Panc1 (cell line): ENCODE measurements around the gene GRIA3. TPM values are rescaled to one million over a fixed set of nuclear protein-coding genes. Genes with fewer than 3 reads are reported as not detected.
A peak's percentile ranks its signal among the peaks of the same experiment; 100 is the strongest.

Source experiments
- ATAC-seq: fragments of 200-7000 bp; cut with Tn5 transposase; 2 replicates; pipeline ENCODE4 v1.9.1; 2020; ENCODE audit warnings: mild to moderate bottlenecking, moderate library complexity
- BruUV-seq: library from RNA; stranded (reverse); fragments of 400-500 nt; replicated peaks from 2 replicates; lab custom pipeline; 2021; lab: Mats Ljungman, UMichigan
- CTCF ChIA-PET: fragments of 300-600 bp; sonication (Branson Sonifier 250); formaldehyde crosslinking; loops from one replicate; lab custom pipeline; 2022; ENCODE audit warnings: antibody characterized with exemption; lab: Charles Lee
- POLR2A ChIA-PET: fragments of 300-600 bp; sonication (Branson Sonifier 250); formaldehyde crosslinking; loops from one replicate; lab custom pipeline; 2022; ENCODE audit warnings: antibody characterized with exemption; lab: Charles Lee
- DNase-seq: peaks from one replicate; pipeline ENCODE4 v3.0.0-alpha.2; 2010; ENCODE audit warnings: low read depth, low spot score
- H3K27ac ChIP-seq: 2 replicates; pipeline ENCODE4 v1.5.1; 2011; ENCODE audit warnings: mild to moderate bottlenecking, low read length, inconsistent platforms
- H3K27me3 ChIP-seq: fragments of 200-500 bp; sonication (Bioruptor generic); 2 replicates; pipeline ENCODE4 v1.6.0; 2014; ENCODE audit warnings: low read length, inconsistent platforms; ENCODE audit not compliant: control insufficient read depth, insufficient read depth
- H3K36me3 ChIP-seq: fragments of 200-500 bp; sonication (Bioruptor generic); 2 replicates; pipeline ENCODE4 v1.5.1; 2014; ENCODE audit warnings: inconsistent platforms, mild to moderate bottlenecking, low read length, moderate library complexity; ENCODE audit not compliant: control insufficient read depth, insufficient read depth
- H3K4me1 ChIP-seq: 2 replicates; pipeline ENCODE4 v1.5.1; 2011; ENCODE audit warnings: inconsistent platforms, mild to moderate bottlenecking, low read length, moderate library complexity; ENCODE audit not compliant: control insufficient read depth, insufficient read depth
- H3K4me3 ChIP-seq, 2 experiments: 2 replicates each; pipeline ENCODE4 v1.5.1; 2011 to 2012; ENCODE audit warnings: low read depth in 2 of 2, low read length in 2 of 2, mild to moderate bottlenecking in 2 of 2, inconsistent platforms in 1 of 2, moderate library complexity in 1 of 2
- H3K9me3 ChIP-seq: fragments of 200-500 bp; sonication (Bioruptor generic); 2 replicates; pipeline ENCODE4 v1.5.1; 2014; ENCODE audit warnings: low read depth, mild to moderate bottlenecking, inconsistent platforms, low read length, moderate library complexity; ENCODE audit not compliant: control insufficient read depth, insufficient read depth
- CTCF ChIP-seq: fragments of 450-650 bp; IDR thresholded peaks from 2 replicates; pipeline ENCODE4 v1.5.1; 2017; ENCODE audit warnings: mild to moderate bottlenecking
- POLR2AphosphoS5 ChIP-seq: IDR thresholded peaks from 2 replicates; pipeline ENCODE4 v1.6.1; 2012; ENCODE audit warnings: mild to moderate bottlenecking, low read depth, low read length, moderate library complexity
- REST ChIP-seq, 2 experiments: IDR thresholded peaks; 2 replicates each; pipeline ENCODE4 v1.6.1; 2011 to 2012; ENCODE audit warnings: low read depth in 2 of 2, control low read depth in 1 of 2, low read length in 1 of 2, mild to moderate bottlenecking in 1 of 2, moderate library complexity in 1 of 2; ENCODE audit not compliant: insufficient read depth in 1 of 2
- SIN3A ChIP-seq: IDR thresholded peaks from 2 replicates; pipeline ENCODE4 v1.6.1; 2012; ENCODE audit warnings: low read depth, mild to moderate bottlenecking, low read length, moderate library complexity, borderline replicate concordance; ENCODE audit not compliant: insufficient read depth
- TCF7L2 ChIP-seq: IDR thresholded peaks from 2 replicates; pipeline ENCODE4 v1.6.1; 2011; ENCODE audit warnings: mild to moderate bottlenecking, low read depth, low read length, inconsistent platforms
- in situ Hi-C: cut with HindIII; loops from 2 replicates; pipeline ENCODE4 v1.10.0; 2016; ENCODE audit warnings: low sequenced_read_pairs, low pct_unique_long_range_greater_than_20kb
- intact Hi-C: fragments of 100-400 bp; cut with micrococcal nuclease; formaldehyde crosslinking; loops from one replicate; pipeline ENCODE4 v1.10.0; 2022; ENCODE audit not compliant: unreplicated experiment
- total RNA-seq: library from RNA; stranded (reverse); gene quantifications from one replicate; pipeline ENCODE4 v1.2.1, GENCODE V29; 2021; ENCODE audit not compliant: unreplicated experiment

Gene GRIA3
- total RNA-seq, 1 experiment from 2014 or later = not detected

GRCh38 chrX:123202523-123202922 is 18.4 kb downstream of the GRIA3 start:
- DNase-seq (no peak), ATAC-seq (no peak)
- Histone ChIP-seq H3K4me3 (no peak overlapping the region), H3K27ac (no peak overlapping the region), H3K36me3 (no peaks in the 10 kb centered on the region; the same call in 1 of the 2 replicates), H3K27me3 (no peaks in the 10 kb centered on the region), H3K9me3 (no peaks in the 10 kb centered on the region), H3K4me1 (no peaks in the 10 kb centered on the region)
- no TSS peak for BruUV-seq
- no peak for TF ChIP-seq SIN3A
- no peak for TF ChIP-seq POLR2AphosphoS5
- no peak for TF ChIP-seq REST (IDR thresholded peaks at IDR 0.05; ENCODE audit: insufficient read depth in 1 of 2, low read depth in 2 of 2, low read length in 1 of 2)
- no peak for TF ChIP-seq CTCF
- no peak for TF ChIP-seq TCF7L2
- intact Hi-C loops (no loop called here), in situ Hi-C loops (no loop called here)
- ChIA-PET POLR2A (no interaction called here), CTCF (interaction anchor here (0.5 to 0.6 kb wide), 2 partner anchors 18 to 1754 kb away, joined by 3 to 4 read pairs; no protein-coding TSS in a partner anchor)

DNA sequence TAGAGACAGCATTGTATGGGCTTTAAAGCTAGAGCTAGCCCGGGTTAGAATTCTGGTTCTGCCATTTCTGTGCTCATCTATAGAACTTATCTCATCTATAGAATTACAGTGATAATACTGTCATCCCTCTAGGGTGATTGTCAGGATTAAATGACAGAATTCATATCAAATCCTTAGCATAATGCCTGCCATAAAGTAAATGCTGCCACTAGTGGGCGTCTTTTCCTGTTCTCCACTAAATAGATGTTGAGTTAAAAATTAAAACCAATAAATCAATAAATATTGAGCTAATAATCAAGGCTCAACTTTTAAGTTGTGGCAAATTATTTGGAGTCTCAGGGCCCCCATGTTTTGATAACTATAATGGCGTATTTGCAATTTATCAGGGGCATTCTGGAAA is 19.7 kb downstream of the GRIA3 start:
- ChIA-PET CTCF (no interaction called here), POLR2A (no interaction called here)
- intact Hi-C loops (no loop called here), in situ Hi-C loops (no loop called here)
- Histone ChIP-seq H3K4me3 (no peak overlapping the region), H3K27me3 (no peaks in the 10 kb centered on the region), H3K27ac (no peak overlapping the region), H3K9me3 (no peaks in the 10 kb centered on the region), H3K4me1 (no peaks in the 10 kb centered on the region), H3K36me3 (no peaks in the 10 kb centered on the region; the same call in 1 of the 2 replicates)
- DNase-seq = no peak
- ATAC-seq = no peak
- TF ChIP-seq CTCF (peak; percentile 24; the same call in 1 of the 2 replicates), REST (IDR thresholded peaks at IDR 0.05; ENCODE audit: insufficient read depth in 1 of 2, low read depth in 2 of 2, low read length in 1 of 2) (no peak)
- no TSS peak for BruUV-seq
